T-helper 1 cell treated with Interleukin-12 subunit alpha and Interleukin-12 subunit beta and Interleukin-4 antibody, amounts not matched to agents 30 ng/mL and 1 ng/mL, for 36 hours (primary cell): Measurements from ENCODE around the gene COL4A3. TPM values are rescaled to one million over a fixed set of nuclear protein-coding genes. Genes with fewer than 3 reads are reported as not detected.

Source experiments
- intact Hi-C: fragments of 100-400 bp; cut with micrococcal nuclease; formaldehyde crosslinking; loops from one replicate; pipeline ENCODE4 v1.15.1; 2024
- total RNA-seq: library from RNA; stranded (reverse); gene quantifications from 2 replicates; pipeline ENCODE4 v1.2.3, GENCODE V29; 2022

COL4A3 gene
- total RNA-seq = not detected in 2 replicates

GRCh38 chr2:227163998-227164762 is at the start of gene COL4A3, which contains the start of gene COL4A4:
Gene COL4A3 (plus strand): TSS chr2:227164624. CDS start chr2:227164727, 103 bp downstream.
Gene COL4A4 (minus strand): TSS chr2:227164205. CDS start chr2:227147483, 16,722 bp downstream.
- intact Hi-C loops = no loop called here

- intact Hi-C loops = no loop called here
Measured at GRCh38 chr2:227115761-227116160, 48.7 kb upstream of the COL4A3 start.

- intact Hi-C loops = no loop called here
Measured at GRCh38 chr2:227117027-227117426, 47.4 kb upstream of the COL4A3 start.

GRCh38 chr2:227117852-227118251 is 46.6 kb upstream of the COL4A3 start:
- intact Hi-C loops = no loop called here

GRCh38 chr2:227118353-227118752 is 46.1 kb upstream of the COL4A3 start:
- intact Hi-C loops = no loop called here

DNA sequence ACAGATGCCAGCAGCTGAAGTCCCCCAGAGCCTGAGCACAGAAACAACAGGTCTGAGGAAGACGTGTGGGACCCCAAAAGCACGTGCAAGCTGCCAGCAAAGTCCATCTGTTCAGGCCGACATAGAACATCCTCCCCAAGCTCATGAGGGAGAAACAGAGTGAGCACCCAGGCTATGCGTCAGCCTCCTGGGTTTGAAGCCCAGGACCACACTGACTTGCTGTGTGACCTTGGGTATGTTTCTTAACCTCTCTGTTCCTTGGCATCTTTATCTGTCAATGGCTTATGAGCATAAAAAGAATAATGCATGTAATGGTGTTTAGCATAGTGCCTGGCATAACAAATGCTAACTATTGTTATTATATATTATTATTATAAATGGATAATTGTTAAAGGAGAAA is 40.7 kb upstream of the COL4A3 start:
- intact Hi-C loops = no loop called here

DNA sequence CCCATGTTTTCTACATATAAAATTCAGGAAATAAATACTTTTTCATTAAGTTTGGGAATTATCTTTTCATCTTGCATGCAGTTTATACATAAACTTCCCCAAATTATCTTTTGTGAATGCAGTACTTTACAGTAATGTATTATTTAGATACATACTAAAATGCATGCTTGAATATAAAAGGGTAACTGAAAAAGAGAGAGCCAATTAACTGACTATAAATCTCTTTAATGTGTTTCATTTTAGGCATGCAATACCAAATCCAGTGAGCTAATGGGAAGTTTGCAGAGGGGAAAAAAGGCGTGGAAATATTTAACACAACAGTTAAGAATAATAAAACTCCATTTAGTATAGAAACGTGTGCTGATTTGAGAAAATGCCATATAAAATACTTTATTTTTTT is 39.6 kb upstream of the COL4A3 start:
- intact Hi-C loops = no loop called here

DNA sequence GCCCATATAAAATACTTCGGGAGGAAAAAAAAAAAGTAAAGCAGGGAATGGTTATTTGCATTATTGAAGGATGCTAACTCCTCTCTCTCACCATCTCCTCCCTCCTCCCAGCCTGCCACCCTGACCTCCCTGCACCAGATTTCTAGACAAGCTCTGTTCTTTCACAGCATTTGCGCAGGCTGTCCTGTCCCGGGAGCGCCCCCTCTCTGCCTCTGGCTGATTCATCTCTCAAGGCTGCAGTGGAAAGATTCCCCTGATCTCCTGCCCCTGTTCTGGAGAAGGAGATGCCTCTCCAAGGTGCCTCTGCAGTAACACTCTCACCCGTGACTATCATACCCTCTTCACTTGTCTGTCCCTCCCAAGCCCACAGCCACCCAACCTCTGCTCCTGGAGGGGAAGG is 38.9 kb upstream of the COL4A3 start:
- intact Hi-C loops = no loop called here

GRCh38 chr2:227127201-227127600 is 37.2 kb upstream of the COL4A3 start:
- intact Hi-C loops = no loop called here

DNA sequence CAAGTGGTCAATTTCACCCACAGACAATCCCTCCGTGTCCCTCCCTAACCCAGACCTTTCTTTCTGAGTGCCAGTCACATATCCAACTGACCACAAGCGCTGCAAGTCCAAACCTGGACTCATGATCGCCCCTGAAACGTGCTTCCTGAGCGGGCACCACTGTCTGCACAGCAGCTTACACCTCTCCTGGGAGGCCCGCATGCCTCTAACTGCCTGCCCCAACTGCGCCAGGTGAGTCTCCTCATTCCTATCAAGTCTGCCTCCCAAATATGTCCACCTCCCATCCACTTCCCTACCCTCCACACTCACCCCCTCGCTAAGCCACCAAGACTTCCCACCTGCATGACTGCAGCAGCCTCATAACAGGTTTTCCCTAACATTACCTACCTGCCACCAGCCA is 33.8 kb upstream of the COL4A3 start:
- intact Hi-C loops = loop anchor here (1.0 to 2.0 kb wide), 2 partner anchors 108 to 754 kb away; no protein-coding TSS in a partner anchor

- intact Hi-C loops = no loop called here
Measured at GRCh38 chr2:227132986-227133385, 31.4 kb upstream of the COL4A3 start.

GRCh38 chr2:227134591-227134990 is 29.8 kb upstream of the COL4A3 start:
- intact Hi-C loops = no loop called here

- intact Hi-C loops = no loop called here
Measured at GRCh38 chr2:227141301-227141700, 23.1 kb upstream of the COL4A3 start.

GRCh38 chr2:227143895-227144294 is 20.5 kb upstream of the COL4A3 start:
- intact Hi-C loops = no loop called here

DNA sequence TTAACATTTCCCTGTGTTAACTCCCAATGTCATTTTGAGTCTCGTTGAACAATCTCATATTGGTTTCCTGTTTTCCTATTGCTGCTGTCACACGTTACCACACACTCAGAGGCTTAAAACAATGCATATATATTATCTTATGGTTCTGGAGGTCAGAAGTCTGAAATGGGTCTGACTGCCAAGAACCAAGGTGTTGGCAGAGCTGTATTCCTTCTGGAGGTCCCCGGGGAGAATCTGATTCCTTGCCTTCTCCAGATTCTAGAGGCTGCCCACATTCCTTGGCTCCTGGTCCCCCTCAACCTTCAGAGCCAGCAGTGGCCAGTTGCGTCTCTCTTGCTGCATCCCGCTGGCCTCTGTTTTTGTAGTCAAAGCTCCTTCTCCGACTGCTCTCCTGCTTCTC is 18.0 kb upstream of the COL4A3 start:
- intact Hi-C loops = no loop called here

DNA sequence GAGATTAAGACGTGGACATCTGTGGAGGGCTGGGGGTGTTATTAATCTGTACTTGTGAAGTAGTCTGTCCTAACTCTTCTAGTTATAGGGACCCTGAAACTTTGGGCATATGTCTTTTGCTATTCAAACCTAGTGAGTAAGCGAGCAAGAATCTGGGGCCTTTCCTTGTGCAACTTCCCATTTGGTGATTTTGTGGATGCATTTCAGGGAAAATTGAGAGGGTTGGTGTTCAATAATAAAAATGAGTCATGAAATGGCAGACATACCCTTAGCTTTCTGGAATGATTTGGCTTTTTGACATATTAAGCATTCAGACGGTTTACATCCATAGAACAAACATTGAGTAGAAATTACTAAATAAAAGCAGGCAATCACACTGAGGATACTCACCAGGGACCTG is 17.4 kb upstream of the COL4A3 start:
- intact Hi-C loops = no loop called here

DNA sequence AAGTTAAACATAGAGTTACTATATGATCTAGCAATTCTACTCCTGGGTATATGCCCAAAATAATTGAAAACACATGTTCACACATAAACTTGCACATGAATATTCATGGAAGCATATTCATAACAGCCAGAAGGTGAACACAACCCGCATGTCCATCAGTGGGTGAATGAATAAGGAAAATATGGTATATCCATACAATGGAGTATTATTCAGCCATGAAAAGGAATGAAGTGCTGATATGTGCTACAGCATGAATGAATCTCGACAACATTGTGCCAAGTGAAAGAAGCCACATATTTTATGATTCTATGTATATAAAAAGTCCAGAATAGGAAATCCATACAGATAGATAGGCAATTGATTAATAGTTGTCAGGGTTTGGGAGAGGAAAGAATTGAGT is 16.3 kb upstream of the COL4A3 start:
- intact Hi-C loops = no loop called here

GRCh38 chr2:227150222-227150936 is 14.0 kb upstream of the COL4A3 start:
- intact Hi-C loops = no loop called here

GRCh38 chr2:227152093-227152766 is 12.2 kb upstream of the COL4A3 start:
- intact Hi-C loops = no loop called here

DNA sequence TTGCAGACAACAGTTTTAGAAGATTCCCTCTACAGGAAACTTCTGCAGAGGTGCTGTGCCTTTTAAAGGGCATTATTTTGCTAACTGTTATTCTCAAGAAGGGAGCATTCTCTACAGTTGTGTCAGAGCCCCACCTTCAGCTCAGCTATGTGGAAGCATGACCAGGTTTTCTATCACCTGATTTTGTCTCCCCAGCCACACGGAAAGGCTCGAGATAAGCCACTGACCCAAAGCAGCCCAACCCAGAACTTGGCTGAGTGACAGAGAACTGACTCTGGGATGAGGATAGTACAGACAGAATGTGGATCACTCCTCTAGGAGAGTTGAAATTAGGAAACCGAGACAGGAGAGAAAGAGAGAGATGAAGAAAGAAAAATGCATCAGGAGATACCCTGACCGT is 11.1 kb upstream of the COL4A3 start:
- intact Hi-C loops = no loop called here

DNA sequence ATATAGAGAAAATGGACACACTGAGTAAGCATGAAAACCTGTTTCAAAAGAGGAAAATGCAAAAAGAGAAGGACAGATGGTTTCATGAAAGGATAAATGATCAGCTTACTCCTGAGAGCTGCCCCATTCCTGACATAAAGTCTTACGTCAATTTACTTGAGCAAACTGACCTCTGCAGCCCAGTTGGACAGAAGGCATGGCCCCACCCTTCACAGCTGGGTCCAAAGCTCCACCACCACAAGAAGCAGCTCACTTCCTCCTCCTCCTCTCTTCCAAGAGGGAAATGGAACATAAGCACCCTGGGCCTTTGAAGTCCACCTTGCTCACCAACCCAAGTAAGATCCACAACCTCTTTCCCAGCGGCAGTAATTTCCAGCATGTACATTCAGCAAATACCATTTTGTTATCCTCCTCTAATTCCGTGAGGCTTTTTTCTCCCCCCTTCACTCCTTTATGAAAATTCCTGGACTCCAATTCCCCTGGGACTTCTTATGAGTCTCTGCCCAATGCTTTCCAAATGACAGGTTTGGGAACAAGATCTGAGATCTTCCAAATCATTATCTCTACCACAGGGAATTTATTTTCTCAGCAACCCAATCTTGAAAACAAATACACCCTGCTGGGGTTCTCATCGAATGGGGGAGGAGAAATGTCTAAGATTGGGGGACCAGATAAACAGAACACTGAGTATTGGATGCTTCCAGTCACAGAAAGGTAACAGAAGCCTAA is 10.5 kb upstream of the COL4A3 start:
- intact Hi-C loops = no loop called here
